ENCODE data around the gene ATG4B.

Gene ATG4B

GRCh38 chr2:241668354-241668753 lies 30.9 kb downstream of the ATG4B start:
- no peak for DNase-seq

- no peak for DNase-seq
Observed at GRCh38 chr2:241668839-241669238, 31.3 kb downstream of the ATG4B start.

GRCh38 chr2:241670333-241671110 lies 33.0 kb downstream of the ATG4B start:
- DNase-seq, result no peak

- no peak for DNase-seq
Observed at GRCh38 chr2:241671457-241672240, 34.2 kb downstream of the ATG4B start.

- no peak for DNase-seq
Observed at GRCh38 chr2:241672243-241673188, 35.0 kb downstream of the ATG4B start.

GRCh38 chr2:241673189-241673663 lies 35.7 kb downstream of the ATG4B start:
- DNase-seq, result no peak

GRCh38 chr2:241673797-241674725 lies 36.6 kb downstream of the ATG4B start:
- DNase-seq, result no peak

GRCh38 chr2:241675885-241676284 lies 38.4 kb downstream of the ATG4B start:
- DNase-seq, result no peak

- no peak for DNase-seq
Observed at GRCh38 chr2:241676665-241677064, 39.2 kb downstream of the ATG4B start.

GRCh38 chr2:241677392-241677791 lies 39.9 kb downstream of the ATG4B start:
- no peak for DNase-seq

- no peak for DNase-seq
Observed at GRCh38 chr2:241678307-241678706, 40.8 kb downstream of the ATG4B start.

GRCh38 chr2:241678784-241679540 lies 41.5 kb downstream of the ATG4B start:
- no peak for DNase-seq

GRCh38 chr2:241680044-241680443 lies 42.6 kb downstream of the ATG4B start:
- no peak for DNase-seq

GRCh38 chr2:241680827-241681599 lies 43.5 kb downstream of the ATG4B start:
- DNase-seq, result no peak

- DNase-seq, result no peak
Observed at GRCh38 chr2:241686324-241686649, 48.8 kb downstream of the ATG4B start.

GRCh38 chr2:241686650-241687425 lies 49.3 kb downstream of the ATG4B start, which contains the start of gene DTYMK:
DTYMK (minus strand) TSS chr2:241686815; CDS start chr2:241686783, 32 bp downstream.
- peak; percentile 93 for DNase-seq

- peak; percentile 21 for DNase-seq
Observed at GRCh38 chr2:241689306-241689705, 51.8 kb downstream of the ATG4B start.

- no peak for DNase-seq
Observed at GRCh38 chr2:241690202-241690717, 52.8 kb downstream of the ATG4B start.

GRCh38 chr2:241692448-241692847 lies 55.0 kb downstream of the ATG4B start:
- DNase-seq, result no peak
